HepG2 (cell line): ENCODE results near the gene ENDOD1. TPM values are rescaled to one million over a fixed set of nuclear protein-coding genes. Genes with fewer than 3 reads are reported as not detected.

Experiments
- ATF1 ChIP-seq: IDR thresholded peaks from 2 replicates; pipeline ENCODE4 v1.6.1; 2016; ENCODE audit warnings: mild to moderate bottlenecking, control low read depth
- FOSL1 ChIP-seq: sonication (generic); formaldehyde crosslinking; IDR thresholded peaks from 2 replicates; pipeline ENCODE4 v1.9.0; 2021; ENCODE audit warnings: missing genetic modification reagents, borderline replicate concordance
- GPN1 ChIP-seq: sonication (generic); formaldehyde crosslinking; IDR thresholded peaks from 2 replicates; pipeline ENCODE4 v1.5.1; 2020; ENCODE audit warnings: missing genetic modification reagents, borderline replicate concordance
- KDM4B ChIP-seq: sonication (generic); formaldehyde crosslinking; IDR thresholded peaks from 2 replicates; pipeline ENCODE4 v1.4.0; 2020; ENCODE audit warnings: missing genetic modification reagents
- MEIS2 ChIP-seq: sonication (generic); formaldehyde crosslinking; IDR thresholded peaks from 2 replicates; pipeline ENCODE4 v1.9.0; 2021; ENCODE audit warnings: mild to moderate bottlenecking, missing genetic modification reagents
- NR2F6 ChIP-seq, 2 experiments: IDR thresholded peaks; 2 replicates each; pipeline ENCODE4 v1.6.1; 2016; ENCODE audit warnings: antibody characterized with exemption in 1 of 2, mild to moderate bottlenecking in 1 of 2
- RFXAP ChIP-seq: sonication (generic); formaldehyde crosslinking; IDR thresholded peaks from 2 replicates; pipeline ENCODE4 v1.4.0; 2020; ENCODE audit warnings: missing genetic modification reagents, borderline replicate concordance
- SMC3 ChIP-seq: IDR thresholded peaks from 2 replicates; pipeline ENCODE4 v1.6.1; 2011; ENCODE audit warnings: low read length, improper control_type of control experiment
- SP2 ChIP-seq: sonication (generic); formaldehyde crosslinking; IDR thresholded peaks from 2 replicates; pipeline ENCODE4 v1.5.1; 2020; ENCODE audit warnings: mild to moderate bottlenecking, missing genetic modification reagents
- ZBTB38 ChIP-seq: sonication (generic); formaldehyde crosslinking; IDR thresholded peaks from 2 replicates; pipeline ENCODE4 v1.5.1; 2020; ENCODE audit warnings: mild to moderate bottlenecking, missing genetic modification reagents
- ZNF331 ChIP-seq: sonication (generic); formaldehyde crosslinking; IDR thresholded peaks from 2 replicates; pipeline ENCODE4 v1.4.0; 2020; ENCODE audit warnings: missing genetic modification reagents
- ZNF749 ChIP-seq: sonication (generic); formaldehyde crosslinking; IDR thresholded peaks from 2 replicates; pipeline ENCODE4 v1.8.0; 2022; ENCODE audit warnings: mild to moderate bottlenecking, missing genetic modification reagents, moderate library complexity, borderline replicate concordance
- polyA plus RNA-seq, 8 experiments: library from polyadenylated mRNA; depleted of rRNA in 3 of 8; stranded (reverse) in 7 of 8; unstranded in 1 of 8; fragments of >200 nt; fragmentation: Illumina TruSeq in 4 of 8; extraction: Trizol in 4 of 8; gene quantifications; 2 replicates each; pipeline versions ENCODE4 v1.2.1 to v1.2.3, GENCODE V29; 2011 to 2016; ENCODE audit warnings: low read depth in 4 of 8, missing spikeins in 1 of 8, mixed read lengths in 1 of 8; ENCODE audit not compliant: insufficient read depth in 1 of 8
- total RNA-seq, 5 experiments: library from RNA; depleted of rRNA; stranded (reverse); fragments of >200 nt; fragmentation: Illumina TruSeq; extraction: Trizol; gene quantifications; 2 replicates each; pipeline ENCODE4 v1.2.3, GENCODE V29; 2016; ENCODE audit warnings: low read depth in 1 of 5
- TF ChIP-seq, protein P1 (sequence below): sonication (generic); formaldehyde crosslinking; IDR thresholded peaks from 2 replicates; pipeline ENCODE4; 2020; ENCODE audit warnings: missing genetic modification reagents, mild to moderate bottlenecking, borderline replicate concordance
- TF ChIP-seq, protein P2 (sequence below): sonication (generic); formaldehyde crosslinking; IDR thresholded peaks from 2 replicates; pipeline ENCODE4 v1.5.1; 2020; ENCODE audit warnings: missing genetic modification reagents, mild to moderate bottlenecking, borderline replicate concordance
- TF ChIP-seq, protein P3 (sequence below): IDR thresholded peaks from 2 replicates; pipeline ENCODE4 v1.6.1; 2016
- TF ChIP-seq, protein P4 (sequence below), 2 experiments: sonication (generic) in 1 of 2; formaldehyde crosslinking in 1 of 2; IDR thresholded peaks; 2 replicates each; pipeline versions ENCODE4 v1.5.1 to v1.6.1; 2011 to 2020; ENCODE audit warnings: borderline replicate concordance in 1 of 2, low read depth in 1 of 2, low read length in 1 of 2, mild to moderate bottlenecking in 1 of 2, missing genetic modification reagents in 1 of 2, moderate library complexity in 1 of 2
- TF ChIP-seq, protein P5 (sequence below): fragments of 450-650 bp; IDR thresholded peaks from 2 replicates; pipeline ENCODE4 v1.6.1; 2017; ENCODE audit warnings: mild to moderate bottlenecking

Gene ENDOD1
- total and polyA plus RNA-seq, 2 of the 13 experiments (the other 11 are each of a cell fraction or from before 2014, with no cell fraction given), result 2.0 to 6.8 TPM

DNA sequence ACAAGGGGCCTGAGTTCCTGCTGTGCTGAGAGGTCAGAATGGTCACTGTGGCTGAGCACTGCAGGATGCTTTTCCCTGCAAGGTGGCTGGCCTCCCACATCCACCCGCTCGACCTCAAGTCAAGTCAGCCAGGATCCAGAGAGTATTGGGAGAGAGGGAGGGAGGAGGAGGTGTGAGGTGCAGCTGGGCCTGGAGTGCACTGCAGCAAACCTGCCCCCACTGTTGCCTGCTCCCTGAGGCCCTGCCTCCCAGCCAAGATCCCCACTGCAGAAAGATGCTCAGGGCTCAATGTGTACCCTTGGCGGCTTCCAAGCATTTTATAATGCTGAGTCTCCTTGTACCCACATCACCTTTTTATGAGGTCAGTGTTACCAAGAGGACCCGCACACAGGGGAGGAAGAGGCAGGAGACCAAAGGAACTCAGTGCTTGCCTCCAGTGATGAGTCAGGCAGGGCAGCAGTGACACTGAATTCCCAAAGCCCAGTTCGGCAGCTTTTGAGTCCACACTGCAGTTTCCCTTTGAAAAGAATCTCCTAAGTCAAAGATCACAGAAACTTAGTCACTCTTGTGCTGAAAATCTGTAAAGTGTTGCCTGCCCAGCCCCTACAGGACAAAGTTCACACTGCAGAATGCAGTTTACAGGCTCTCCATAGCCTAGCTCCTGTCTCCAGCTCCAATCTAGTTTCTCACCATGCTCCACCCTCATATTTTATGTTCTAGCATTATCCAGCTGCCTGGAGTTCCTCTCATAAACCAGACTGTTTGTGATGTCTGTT is 3.1 kb downstream of the ENDOD1 start (continued):
- TF ChIP-seq, protein P1, sequence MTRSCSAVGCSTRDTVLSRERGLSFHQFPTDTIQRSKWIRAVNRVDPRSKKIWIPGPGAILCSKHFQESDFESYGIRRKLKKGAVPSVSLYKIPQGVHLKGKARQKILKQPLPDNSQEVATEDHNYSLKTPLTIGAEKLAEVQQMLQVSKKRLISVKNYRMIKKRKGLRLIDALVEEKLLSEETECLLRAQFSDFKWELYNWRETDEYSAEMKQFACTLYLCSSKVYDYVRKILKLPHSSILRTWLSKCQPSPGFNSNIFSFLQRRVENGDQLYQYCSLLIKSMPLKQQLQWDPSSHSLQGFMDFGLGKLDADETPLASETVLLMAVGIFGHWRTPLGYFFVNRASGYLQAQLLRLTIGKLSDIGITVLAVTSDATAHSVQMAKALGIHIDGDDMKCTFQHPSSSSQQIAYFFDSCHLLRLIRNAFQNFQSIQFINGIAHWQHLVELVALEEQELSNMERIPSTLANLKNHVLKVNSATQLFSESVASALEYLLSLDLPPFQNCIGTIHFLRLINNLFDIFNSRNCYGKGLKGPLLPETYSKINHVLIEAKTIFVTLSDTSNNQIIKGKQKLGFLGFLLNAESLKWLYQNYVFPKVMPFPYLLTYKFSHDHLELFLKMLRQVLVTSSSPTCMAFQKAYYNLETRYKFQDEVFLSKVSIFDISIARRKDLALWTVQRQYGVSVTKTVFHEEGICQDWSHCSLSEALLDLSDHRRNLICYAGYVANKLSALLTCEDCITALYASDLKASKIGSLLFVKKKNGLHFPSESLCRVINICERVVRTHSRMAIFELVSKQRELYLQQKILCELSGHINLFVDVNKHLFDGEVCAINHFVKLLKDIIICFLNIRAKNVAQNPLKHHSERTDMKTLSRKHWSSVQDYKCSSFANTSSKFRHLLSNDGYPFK (CRISPR knock-in tag), result no peak
- TF ChIP-seq, protein P2, sequence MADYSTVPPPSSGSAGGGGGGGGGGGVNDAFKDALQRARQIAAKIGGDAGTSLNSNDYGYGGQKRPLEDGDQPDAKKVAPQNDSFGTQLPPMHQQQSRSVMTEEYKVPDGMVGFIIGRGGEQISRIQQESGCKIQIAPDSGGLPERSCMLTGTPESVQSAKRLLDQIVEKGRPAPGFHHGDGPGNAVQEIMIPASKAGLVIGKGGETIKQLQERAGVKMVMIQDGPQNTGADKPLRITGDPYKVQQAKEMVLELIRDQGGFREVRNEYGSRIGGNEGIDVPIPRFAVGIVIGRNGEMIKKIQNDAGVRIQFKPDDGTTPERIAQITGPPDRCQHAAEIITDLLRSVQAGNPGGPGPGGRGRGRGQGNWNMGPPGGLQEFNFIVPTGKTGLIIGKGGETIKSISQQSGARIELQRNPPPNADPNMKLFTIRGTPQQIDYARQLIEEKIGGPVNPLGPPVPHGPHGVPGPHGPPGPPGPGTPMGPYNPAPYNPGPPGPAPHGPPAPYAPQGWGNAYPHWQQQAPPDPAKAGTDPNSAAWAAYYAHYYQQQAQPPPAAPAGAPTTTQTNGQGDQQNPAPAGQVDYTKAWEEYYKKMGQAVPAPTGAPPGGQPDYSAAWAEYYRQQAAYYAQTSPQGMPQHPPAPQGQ (CRISPR knock-in tag), result no peak
- TF ChIP-seq ZBTB38 (CRISPR knock-in tag) (no peak), SMC3 (peak; percentile 34; the same call in 1 of the 2 replicates), ZNF749 (CRISPR knock-in tag) (no peak), ATF1 (CRISPR knock-in tag) (no peak), SP2 (CRISPR knock-in tag) (no peak), GPN1 (CRISPR knock-in tag) (no peak), FOSL1 (CRISPR knock-in tag) (0 out of 2 replicates have a peak, but pooled peaks have one; percentile 15), RFXAP (no peak), ZNF331 (CRISPR knock-in tag) (peak; percentile 37; the same call in 1 of the 2 replicates), MEIS2 (CRISPR knock-in tag) (no peak), NR2F6 (IDR thresholded peaks at IDR 0.05) (no peak), NR2F6 (CRISPR knock-in tag; IDR thresholded peaks at IDR 0.05) (no peak; the same call in 1 of the 2 replicates), KDM4B (CRISPR knock-in tag) (no peak)
- TF ChIP-seq, protein P3, sequence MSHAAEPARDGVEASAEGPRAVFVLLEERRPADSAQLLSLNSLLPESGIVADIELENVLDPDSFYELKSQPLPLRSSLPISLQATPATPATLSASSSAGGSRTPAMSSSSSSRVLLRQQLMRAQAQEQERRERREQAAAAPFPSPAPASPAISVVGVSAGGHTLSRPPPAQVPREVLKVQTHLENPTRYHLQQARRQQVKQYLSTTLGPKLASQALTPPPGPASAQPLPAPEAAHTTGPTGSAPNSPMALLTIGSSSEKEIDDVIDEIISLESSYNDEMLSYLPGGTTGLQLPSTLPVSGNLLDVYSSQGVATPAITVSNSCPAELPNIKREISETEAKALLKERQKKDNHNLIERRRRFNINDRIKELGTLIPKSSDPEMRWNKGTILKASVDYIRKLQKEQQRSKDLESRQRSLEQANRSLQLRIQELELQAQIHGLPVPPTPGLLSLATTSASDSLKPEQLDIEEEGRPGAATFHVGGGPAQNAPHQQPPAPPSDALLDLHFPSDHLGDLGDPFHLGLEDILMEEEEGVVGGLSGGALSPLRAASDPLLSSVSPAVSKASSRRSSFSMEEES, result no peak
- TF ChIP-seq, protein P4, sequence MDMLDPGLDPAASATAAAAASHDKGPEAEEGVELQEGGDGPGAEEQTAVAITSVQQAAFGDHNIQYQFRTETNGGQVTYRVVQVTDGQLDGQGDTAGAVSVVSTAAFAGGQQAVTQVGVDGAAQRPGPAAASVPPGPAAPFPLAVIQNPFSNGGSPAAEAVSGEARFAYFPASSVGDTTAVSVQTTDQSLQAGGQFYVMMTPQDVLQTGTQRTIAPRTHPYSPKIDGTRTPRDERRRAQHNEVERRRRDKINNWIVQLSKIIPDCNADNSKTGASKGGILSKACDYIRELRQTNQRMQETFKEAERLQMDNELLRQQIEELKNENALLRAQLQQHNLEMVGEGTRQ (IDR thresholded peaks at IDR 0.05; ENCODE audit: low read depth, low read length), result no peak
- TF ChIP-seq, protein P4 (CRISPR knock-in tag; IDR thresholded peaks at IDR 0.05; ENCODE audit: borderline replicate concordance), result no peak
- TF ChIP-seq, protein P5, sequence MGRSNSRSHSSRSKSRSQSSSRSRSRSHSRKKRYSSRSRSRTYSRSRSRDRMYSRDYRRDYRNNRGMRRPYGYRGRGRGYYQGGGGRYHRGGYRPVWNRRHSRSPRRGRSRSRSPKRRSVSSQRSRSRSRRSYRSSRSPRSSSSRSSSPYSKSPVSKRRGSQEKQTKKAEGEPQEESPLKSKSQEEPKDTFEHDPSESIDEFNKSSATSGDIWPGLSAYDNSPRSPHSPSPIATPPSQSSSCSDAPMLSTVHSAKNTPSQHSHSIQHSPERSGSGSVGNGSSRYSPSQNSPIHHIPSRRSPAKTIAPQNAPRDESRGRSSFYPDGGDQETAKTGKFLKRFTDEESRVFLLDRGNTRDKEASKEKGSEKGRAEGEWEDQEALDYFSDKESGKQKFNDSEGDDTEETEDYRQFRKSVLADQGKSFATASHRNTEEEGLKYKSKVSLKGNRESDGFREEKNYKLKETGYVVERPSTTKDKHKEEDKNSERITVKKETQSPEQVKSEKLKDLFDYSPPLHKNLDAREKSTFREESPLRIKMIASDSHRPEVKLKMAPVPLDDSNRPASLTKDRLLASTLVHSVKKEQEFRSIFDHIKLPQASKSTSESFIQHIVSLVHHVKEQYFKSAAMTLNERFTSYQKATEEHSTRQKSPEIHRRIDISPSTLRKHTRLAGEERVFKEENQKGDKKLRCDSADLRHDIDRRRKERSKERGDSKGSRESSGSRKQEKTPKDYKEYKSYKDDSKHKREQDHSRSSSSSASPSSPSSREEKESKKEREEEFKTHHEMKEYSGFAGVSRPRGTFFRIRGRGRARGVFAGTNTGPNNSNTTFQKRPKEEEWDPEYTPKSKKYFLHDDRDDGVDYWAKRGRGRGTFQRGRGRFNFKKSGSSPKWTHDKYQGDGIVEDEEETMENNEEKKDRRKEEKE, result no peak
